ENCODE measurements around the gene ADAMTSL3.

ADAMTSL3 gene

DNA sequence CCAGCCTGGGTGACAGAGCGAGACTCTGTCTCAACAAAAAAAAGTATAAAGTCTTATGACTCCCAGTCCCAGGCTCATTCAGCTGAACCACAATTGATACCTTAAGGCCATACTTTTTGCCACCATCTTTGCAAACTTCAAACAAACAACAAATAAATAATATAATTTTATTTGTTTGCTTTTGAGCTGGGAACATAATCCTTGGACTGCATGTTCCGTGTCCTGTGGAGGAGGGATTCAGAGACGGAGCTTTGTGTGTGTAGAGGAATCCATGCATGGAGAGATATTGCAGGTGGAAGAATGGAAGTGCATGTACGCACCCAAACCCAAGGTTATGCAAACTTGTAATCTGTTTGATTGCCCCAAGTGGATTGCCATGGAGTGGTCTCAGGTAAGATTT lies 238.6 kb downstream of the ADAMTSL3 start:
- no peak overlapping the region for H3K4me3 ChIP-seq (ENCODE audit: low read depth, low read length)
- DNase-seq (ENCODE audit: low read depth): no peak
- TF ChIP-seq CTCF (IDR thresholded peaks at IDR 0.05; ENCODE audit: low read depth, low read length, missing control alignments): no peak

DNA sequence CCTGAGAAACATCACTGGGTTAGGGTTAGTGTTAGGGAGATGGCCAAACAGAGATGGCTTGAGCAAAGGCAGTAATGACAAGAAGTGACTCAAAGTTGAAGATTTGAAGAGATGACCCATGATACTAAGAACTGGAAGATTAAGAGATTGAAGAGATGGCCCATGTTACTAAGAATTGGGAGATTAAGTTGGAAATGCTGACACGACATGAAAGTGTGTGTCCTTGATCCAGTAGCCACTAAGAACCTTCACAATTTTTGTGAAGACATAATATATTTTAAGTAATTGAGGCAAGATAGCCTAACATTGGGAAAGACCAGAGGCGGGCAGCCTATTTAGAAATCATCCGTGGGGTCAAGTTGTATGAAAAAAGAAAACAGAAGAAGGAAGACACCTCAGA lies 239.4 kb downstream of the ADAMTSL3 start:
- H3K4me3 ChIP-seq (ENCODE audit: low read depth, low read length): no peak overlapping the region
- DNase-seq (ENCODE audit: low read depth): no peak
- TF ChIP-seq CTCF (IDR thresholded peaks at IDR 0.05; ENCODE audit: low read depth, low read length, missing control alignments): no peak

DNA sequence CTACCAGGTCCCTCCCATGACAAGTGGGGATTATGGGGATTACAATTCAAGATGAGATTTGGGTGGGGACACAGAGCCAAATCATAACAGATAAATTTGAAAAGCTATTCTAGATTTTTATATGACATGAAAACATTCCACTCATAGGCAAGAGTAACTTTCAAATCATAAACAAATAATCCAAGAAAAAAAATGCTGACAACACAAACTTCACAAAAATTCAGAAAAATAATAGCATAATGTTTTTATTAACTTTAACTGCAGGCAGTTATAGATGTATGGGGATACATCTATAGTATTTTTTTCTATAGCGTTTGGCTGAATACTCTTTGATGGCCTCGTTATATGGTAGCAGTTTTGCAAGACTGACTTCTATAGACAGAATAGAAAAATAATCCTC lies 243.1 kb downstream of the ADAMTSL3 start:
- no peak overlapping the region for H3K4me3 ChIP-seq (ENCODE audit: low read depth, low read length)
- no peak for DNase-seq (ENCODE audit: low read depth)
- no peak for TF ChIP-seq CTCF (IDR thresholded peaks at IDR 0.05; ENCODE audit: low read depth, low read length, missing control alignments)

DNA sequence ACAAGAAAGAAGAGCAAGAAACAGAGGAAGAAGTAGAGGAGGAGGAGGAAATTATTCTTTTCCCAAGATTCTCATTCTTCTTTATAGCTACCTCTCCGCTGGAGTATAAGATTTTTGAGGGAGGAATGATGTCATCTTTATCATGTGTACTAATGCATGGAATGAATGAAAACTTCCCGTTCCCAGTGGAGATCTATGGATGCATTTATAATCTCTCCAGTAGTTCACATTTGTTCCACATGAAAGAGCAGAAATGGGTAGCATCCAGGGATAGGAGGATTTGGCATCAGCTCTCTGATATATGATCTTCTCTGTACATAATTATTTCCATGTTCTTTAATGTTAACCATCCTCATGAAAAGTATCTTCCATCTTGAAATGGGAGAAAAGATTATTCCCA lies 244.4 kb downstream of the ADAMTSL3 start:
- no peak overlapping the region for H3K4me3 ChIP-seq (ENCODE audit: low read depth, low read length)
- TF ChIP-seq CTCF (IDR thresholded peaks at IDR 0.05; ENCODE audit: low read depth, low read length, missing control alignments): no peak
- DNase-seq (ENCODE audit: low read depth): no peak

GRCh38 chr15:83899670-83900069 lies 245.7 kb downstream of the ADAMTSL3 start:
- no peak for TF ChIP-seq CTCF (IDR thresholded peaks at IDR 0.05; ENCODE audit: low read depth, low read length, missing control alignments)

DNA sequence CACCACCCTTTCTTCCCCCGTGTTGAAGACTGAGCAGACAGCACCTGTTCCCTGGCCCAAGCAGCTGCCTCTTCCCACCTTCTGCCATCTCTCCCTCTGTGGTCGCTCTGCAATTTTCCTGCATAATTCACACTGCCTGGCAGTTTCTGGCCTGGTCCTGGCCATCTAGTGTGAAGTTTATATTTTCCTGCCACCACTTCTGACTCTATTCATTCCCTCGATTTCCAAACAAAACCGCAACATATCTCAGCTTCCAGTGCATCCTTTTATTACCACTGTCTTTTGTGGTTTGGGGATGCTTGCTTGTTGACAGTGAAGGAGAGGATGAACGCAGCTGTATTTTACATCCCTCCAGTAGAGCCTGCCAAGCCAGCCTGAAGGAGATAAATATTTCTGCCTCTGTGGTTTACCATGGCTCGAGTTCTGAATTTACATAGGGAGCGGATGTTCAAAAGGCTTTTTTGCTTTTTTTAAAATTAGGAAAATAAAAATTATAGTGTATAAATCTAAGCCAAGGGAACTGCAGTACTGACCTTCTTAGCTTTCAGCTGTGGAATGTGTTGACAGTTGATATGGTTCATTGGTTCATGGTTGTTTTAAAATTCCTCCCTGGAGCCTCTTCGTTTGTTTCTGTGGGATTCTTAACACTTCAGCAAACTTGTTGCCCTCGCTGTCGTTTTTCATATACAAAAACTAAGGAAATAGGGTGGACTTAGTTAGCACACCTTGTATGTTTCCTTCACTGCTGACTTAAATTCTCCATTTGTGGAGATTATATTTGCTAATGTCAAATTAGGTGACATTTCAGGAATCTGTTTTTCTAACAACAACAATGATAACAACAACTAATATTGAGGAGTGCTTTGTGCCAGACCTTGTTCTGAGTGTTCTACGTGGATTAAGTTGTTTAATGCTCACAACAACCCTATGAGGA lies 250.5 kb downstream of the ADAMTSL3 start:
- no peak overlapping the region for H3K4me3 ChIP-seq (ENCODE audit: low read depth, low read length)
- no peak for DNase-seq (ENCODE audit: low read depth)
- no peak for TF ChIP-seq CTCF (IDR thresholded peaks at IDR 0.05; ENCODE audit: low read depth, low read length, missing control alignments)

More at GRCh38 chr15:83899670-83900069, 245.7 kb downstream of the ADAMTSL3 start:
- no peak overlapping the region for H3K4me3 ChIP-seq (ENCODE audit: low read depth, low read length)
- no peak for DNase-seq (ENCODE audit: low read depth)

All from GM12864 (cell line).